Erythroblast (primary cell): Measurements from ENCODE around the gene YIF1B.

Experiments
- GATA1 ChIP-seq: IDR thresholded peaks from 2 replicates; pipeline ENCODE4 v1.6.1; 2011; ENCODE audit warnings: low read depth, mild to moderate bottlenecking, control low read depth, low read length, moderate library complexity
- POLR2A ChIP-seq: IDR thresholded peaks from 2 replicates; pipeline ENCODE4 v1.6.1; 2011; ENCODE audit warnings: mild to moderate bottlenecking, low read length

- TF ChIP-seq POLR2A (no peak), GATA1 (no peak)
Measured at GRCh38 chr19:38268539-38268938, 47.2 kb downstream of the YIF1B start.
